Measurements from ENCODE around the gene DVL1. TPM values are rescaled to one million over a fixed set of nuclear protein-coding genes. Genes with fewer than 3 reads are reported as not detected.
A peak's percentile ranks its signal among the peaks of the same experiment; 100 is the strongest.

The DVL1 gene
- total RNA-seq, 1 experiment from 2014 or later = 91.4 TPM

GRCh38 chr1:1326075-1326605, 23.1 kb downstream of the DVL1 start:
- TF ChIP-seq ZNF671 (CRISPR knock-in tag; IDR thresholded peaks at IDR 0.05) (no peak), MLX (CRISPR knock-in tag; IDR thresholded peaks at IDR 0.05) (no peak), JUN (CRISPR knock-in tag; IDR thresholded peaks at IDR 0.05) (no peak), HMGXB4 (CRISPR knock-in tag; IDR thresholded peaks at IDR 0.05) (no peak), ZNF317 (CRISPR knock-in tag; IDR thresholded peaks at IDR 0.05; ENCODE audit: borderline replicate concordance, low read depth) (no peak), PREB (CRISPR knock-in tag; IDR thresholded peaks at IDR 0.05; ENCODE audit: borderline replicate concordance) (no peak), AFF4 (CRISPR knock-in tag; IDR thresholded peaks at IDR 0.05; ENCODE audit: borderline replicate concordance) (no peak), FOXP1 (CRISPR knock-in tag; IDR thresholded peaks at IDR 0.05; ENCODE audit: borderline replicate concordance) (no peak), ZNF396 (CRISPR knock-in tag; IDR thresholded peaks at IDR 0.05; ENCODE audit: borderline replicate concordance) (no peak), TEAD1 (CRISPR knock-in tag; IDR thresholded peaks at IDR 0.05) (no peak)
- H3K36me3 Mint-ChIP-seq = no peaks in the 10 kb centered on the region
- no peaks in the 10 kb centered on the region for H3K27me3 Mint-ChIP-seq (ENCODE audit: low read depth)
- H3K4me1 Mint-ChIP-seq = peaks cover 11% of the 10 kb centered on the region
- ChIA-PET CTCF (interaction anchor here (0.6 kb wide), 1 partner anchor 36 kb away, joined by 5 read pairs; no protein-coding TSS in a partner anchor), POLR2A (no interaction called here)
- H3K4me3 Mint-ChIP-seq = peak overlapping the region; percentile 63
- ATAC-seq (no peak), DNase-seq (ENCODE audit: low spot score) (no peak)
- peaks cover 4% of the 10 kb centered on the region for H3K9me3 Mint-ChIP-seq
- H3K27ac Mint-ChIP-seq = no peak overlapping the region

GRCh38 chr1:1325288-1326074, 23.7 kb downstream of the DVL1 start:
- TF ChIP-seq SP1 (CRISPR knock-in tag; conservative IDR thresholded peaks at IDR 0.05) (no peak), ZNF425 (CRISPR knock-in tag; conservative IDR thresholded peaks at IDR 0.05) (no peak), E2F4 (CRISPR knock-in tag; IDR thresholded peaks at IDR 0.05; ENCODE audit: borderline replicate concordance, low read depth) (no peak), ETV6 (CRISPR knock-in tag; IDR thresholded peaks at IDR 0.05) (no peak), SMAD4 (CRISPR knock-in tag; IDR thresholded peaks at IDR 0.05) (no peak), ZNF232 (CRISPR knock-in tag; IDR thresholded peaks at IDR 0.05) (no peak), CREB1 (CRISPR knock-in tag; IDR thresholded peaks at IDR 0.05) (no peak)
- H3K27ac Mint-ChIP-seq = no peak overlapping the region
- CTCF ChIA-PET = interaction anchor here (0.5 to 0.6 kb wide), 2 partner anchors 37 to 69 kb away, joined by 5 read pairs; no protein-coding TSS in a partner anchor
- ATAC-seq = no peak
- DNase-seq (ENCODE audit: low spot score) = no peak
- peaks cover 4% of the 10 kb centered on the region for H3K9me3 Mint-ChIP-seq
- POLR2A ChIA-PET = interaction anchor here (0.7 kb wide), 2 partner anchors 30 to 50 kb away, joined by 3 read pairs; partner anchors contain the start of gene AURKAIP1
- H3K4me1 Mint-ChIP-seq = peaks cover 11% of the 10 kb centered on the region
- no peaks in the 10 kb centered on the region for H3K36me3 Mint-ChIP-seq
- H3K27me3 Mint-ChIP-seq (ENCODE audit: low read depth) = no peaks in the 10 kb centered on the region
- H3K4me3 Mint-ChIP-seq = peak overlapping the region; percentile 63

Data from WTC11 (cell line).